Subcutaneous abdominal adipose tissue (tissue), 5 donors: ENCODE data around the gene CAMK2A.
"Not testable (repeated sequence)": the region's sequence is repeated elsewhere in the genome, so short reads cannot be mapped to it uniquely, and the experiment has no call there.

Experiments used
- H3K27ac ChIP-seq: one replicate; pipeline ENCODE4 v1.7.0; 2013; ENCODE audit warnings: low read depth, mild to moderate bottlenecking, inconsistent platforms, low read length, moderate library complexity
- H3K27me3 ChIP-seq, 5 donors: one replicate each; pipeline ENCODE4 v1.7.0; 2013; ENCODE audit warnings: low read length in 5 of 5, inconsistent platforms in 1 of 5; ENCODE audit not compliant: control insufficient read depth in 5 of 5, insufficient read depth in 4 of 5
- H3K36me3 ChIP-seq, 5 donors: one replicate each; pipeline ENCODE4 v1.7.0; 2013; ENCODE audit warnings: low read length in 5 of 5; ENCODE audit not compliant: control insufficient read depth in 5 of 5, insufficient read depth in 5 of 5
- H3K4me1 ChIP-seq, 5 donors: one replicate each; pipeline ENCODE4 v1.7.0; 2013; ENCODE audit warnings: low read length in 5 of 5, mild to moderate bottlenecking in 3 of 5, moderate library complexity in 1 of 5; ENCODE audit not compliant: control insufficient read depth in 5 of 5, insufficient read depth in 5 of 5
- H3K4me3 ChIP-seq, 5 donors: one replicate each; pipeline ENCODE4 v1.7.0; 2013; ENCODE audit warnings: low read length in 5 of 5, low read depth in 1 of 5
- H3K9ac ChIP-seq, 5 donors: one replicate each; pipeline ENCODE4 v1.7.0; 2013; ENCODE audit warnings: low read length in 5 of 5, mild to moderate bottlenecking in 4 of 5, moderate library complexity in 3 of 5
- H3K9me3 ChIP-seq, 5 donors: one replicate each; pipeline ENCODE4 v1.7.0; 2013; ENCODE audit warnings: low read length in 5 of 5; ENCODE audit not compliant: control insufficient read depth in 5 of 5
- donor health status: healthy.
- donor health status: healthy.
- donor health status: healthy.
- donor health status: healthy.
- donor health status: healthy.

Gene CAMK2A

DNA sequence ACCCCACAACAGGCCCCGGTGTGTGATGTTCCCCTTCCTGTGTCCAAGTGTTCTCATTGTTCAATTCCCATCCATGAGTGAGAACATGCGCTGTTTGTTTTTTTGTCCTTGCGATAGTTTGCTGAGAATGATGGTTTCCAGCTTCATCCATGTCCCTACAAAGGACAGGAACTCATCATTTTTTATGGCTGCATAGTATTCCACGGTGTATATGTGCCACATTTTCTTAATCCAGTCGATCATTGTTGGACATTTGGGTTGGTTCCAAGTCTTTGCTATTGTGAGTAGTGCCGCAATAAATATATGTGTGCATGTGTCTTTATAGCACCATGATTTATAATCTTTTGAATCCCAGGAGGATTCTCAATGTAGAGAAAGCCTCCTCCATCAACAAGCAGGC, 41.1 kb downstream of the CAMK2A start:
- not testable (repeated sequence) for H3K36me3 ChIP-seq, H3K4me3 ChIP-seq, H3K27me3 ChIP-seq, H3K9ac ChIP-seq, H3K9me3 ChIP-seq, H3K27ac ChIP-seq, H3K4me1 ChIP-seq

DNA sequence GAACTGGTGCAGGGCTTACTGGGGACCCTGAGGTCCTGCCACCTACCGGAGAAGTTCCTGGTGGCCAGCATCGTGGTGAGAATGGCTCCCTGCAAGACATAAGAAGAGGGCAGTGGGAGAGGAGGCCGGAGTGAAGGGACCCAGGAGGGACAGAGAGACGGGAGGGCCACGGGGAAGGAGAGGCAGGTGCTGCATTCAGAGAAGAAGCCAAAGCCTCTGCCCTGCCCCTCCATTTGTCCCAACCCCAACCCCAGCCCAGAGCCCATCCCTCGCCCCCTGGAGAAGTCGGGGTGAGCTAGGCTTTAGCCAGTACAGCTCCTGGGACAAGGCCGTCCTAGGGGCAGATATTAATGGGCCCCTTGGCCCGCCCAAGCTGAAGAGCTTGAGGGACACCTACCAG, 41.8 kb downstream of the CAMK2A start:
- Histone ChIP-seq H3K36me3 (no peaks in the 10 kb centered on the region), H3K9me3 (no peaks in the 10 kb centered on the region), H3K4me1 (peaks cover 0 to 8% (median 0%) of the 10 kb centered on the region in 5 donors), H3K27ac (no peak overlapping the region), H3K9ac (no peak overlapping the region), H3K27me3 (peaks cover 0 to 5% (median 2%) of the 10 kb centered on the region in 5 donors), H3K4me3 (no peak overlapping the region)

DNA sequence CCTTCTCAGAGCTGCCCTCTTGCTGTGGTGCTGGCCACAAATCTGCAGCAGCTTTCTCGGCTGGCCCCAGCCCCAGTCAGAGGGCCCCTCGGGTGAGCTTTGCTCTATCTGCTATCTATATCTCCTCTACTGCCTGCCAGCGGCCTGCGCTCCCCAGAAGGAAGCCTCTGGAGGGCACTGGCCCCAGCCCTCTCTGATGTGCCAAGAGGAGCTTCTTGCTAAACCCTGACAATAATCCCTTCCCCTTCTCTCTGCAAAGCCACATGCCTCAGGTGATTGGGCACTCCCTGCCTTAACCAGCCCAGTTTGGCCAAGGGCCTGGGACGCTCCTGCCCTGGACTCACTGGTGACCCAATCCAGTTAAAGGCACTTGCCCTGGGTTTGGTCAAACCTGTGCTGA, 42.7 kb downstream of the CAMK2A start:
- Histone ChIP-seq H3K27me3 (peaks cover 0 to 5% (median 2%) of the 10 kb centered on the region in 5 donors), H3K9me3 (no peaks in the 10 kb centered on the region), H3K9ac (no peak overlapping the region), H3K4me3 (no peak overlapping the region), H3K36me3 (no peaks in the 10 kb centered on the region), H3K27ac (no peak overlapping the region), H3K4me1 (peaks cover 0 to 8% (median 0%) of the 10 kb centered on the region in 5 donors)

DNA sequence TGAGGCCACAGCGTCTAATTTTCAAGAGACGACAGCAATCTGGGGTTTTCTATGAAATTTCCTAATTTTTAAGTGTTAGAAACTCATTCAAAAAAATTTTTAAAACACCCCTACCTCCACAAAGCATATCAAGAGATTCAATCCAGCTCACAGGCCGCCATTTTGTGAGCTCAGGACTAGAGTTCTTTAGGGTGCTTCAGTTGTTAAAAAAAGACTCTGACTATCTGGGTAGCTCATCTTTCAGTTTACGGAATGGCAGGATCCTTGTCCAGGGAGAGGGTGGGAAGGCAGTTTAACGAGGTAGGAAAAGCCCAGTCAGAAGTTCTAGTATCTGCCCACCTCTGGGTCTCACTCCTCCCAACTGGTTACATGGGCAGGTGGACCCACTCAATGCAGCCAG, 43.1 kb downstream of the CAMK2A start:
- Histone ChIP-seq H3K36me3 (no peaks in the 10 kb centered on the region), H3K9ac (no peak overlapping the region), H3K4me3 (no peak overlapping the region), H3K4me1 (peaks cover 0 to 8% (median 0%) of the 10 kb centered on the region in 5 donors), H3K27me3 (peaks cover 0 to 5% (median 2%) of the 10 kb centered on the region in 5 donors), H3K9me3 (no peaks in the 10 kb centered on the region), H3K27ac (no peak overlapping the region)

DNA sequence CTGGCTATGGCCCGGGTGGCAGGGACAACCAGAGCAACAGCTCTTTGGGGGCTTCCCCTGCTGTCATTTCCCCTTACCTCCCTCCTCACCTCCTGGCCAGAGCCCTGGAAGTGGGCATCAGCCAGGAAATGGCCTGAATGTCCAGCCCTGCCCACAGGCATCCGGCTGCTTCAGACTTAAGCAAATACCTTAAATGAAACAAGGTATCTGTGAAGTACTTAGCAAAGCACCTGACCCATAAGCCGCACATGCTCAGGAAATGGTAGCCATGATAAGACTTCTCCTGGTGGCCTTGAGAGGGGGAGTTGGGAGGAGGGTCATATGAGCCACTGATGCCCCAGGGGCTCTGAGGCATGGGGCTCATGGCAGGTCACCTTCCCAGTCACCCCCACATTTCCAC, 43.8 kb downstream of the CAMK2A start:
- Histone ChIP-seq H3K9me3 (no peaks in the 10 kb centered on the region), H3K4me1 (peaks cover 0 to 8% (median 0%) of the 10 kb centered on the region in 5 donors), H3K36me3 (no peaks in the 10 kb centered on the region), H3K27ac (no peak overlapping the region), H3K27me3 (peaks cover 0 to 5% (median 2%) of the 10 kb centered on the region in 5 donors), H3K4me3 (no peak overlapping the region), H3K9ac (no peak overlapping the region)

DNA sequence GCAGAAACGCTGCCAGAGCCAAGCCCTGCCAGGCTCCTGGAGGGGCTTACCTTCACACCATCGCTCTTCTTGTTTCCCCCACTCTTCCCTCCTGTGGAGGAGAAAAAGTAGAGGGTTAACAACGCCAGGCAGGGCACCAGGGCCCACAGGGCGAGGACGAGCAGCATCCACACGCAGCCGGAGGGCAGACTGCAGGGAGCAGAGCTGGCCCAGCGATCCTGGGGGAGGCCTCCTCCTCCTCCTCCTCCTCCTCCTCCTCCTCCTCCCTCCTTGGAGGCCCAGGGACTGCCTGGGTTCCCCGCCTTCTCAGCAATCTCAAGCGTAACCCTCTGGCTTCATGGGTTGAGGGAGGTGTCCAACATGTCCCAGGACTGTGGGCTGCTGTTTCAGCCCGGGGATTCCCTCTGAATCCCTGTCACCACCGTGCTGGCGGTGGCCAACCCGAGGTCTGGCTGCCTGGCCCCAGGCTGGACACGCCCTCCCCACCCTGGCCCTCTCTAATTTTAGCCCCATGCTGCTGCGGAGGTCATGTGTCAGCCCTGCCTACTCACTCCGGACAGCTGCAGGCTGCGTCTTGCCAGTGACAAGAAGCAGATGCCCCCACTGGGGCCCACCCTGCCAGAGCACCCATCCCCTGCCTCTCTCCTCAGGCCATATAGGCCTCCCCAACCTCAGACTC, 44.3 kb downstream of the CAMK2A start:
- Histone ChIP-seq H3K27ac (no peak overlapping the region), H3K9ac (no peak overlapping the region), H3K9me3 (no peaks in the 10 kb centered on the region), H3K27me3 (peaks cover 0 to 5% (median 2%) of the 10 kb centered on the region in 5 donors), H3K36me3 (no peaks in the 10 kb centered on the region), H3K4me1 (peaks cover 0 to 8% (median 0%) of the 10 kb centered on the region in 5 donors), H3K4me3 (no peak overlapping the region)

DNA sequence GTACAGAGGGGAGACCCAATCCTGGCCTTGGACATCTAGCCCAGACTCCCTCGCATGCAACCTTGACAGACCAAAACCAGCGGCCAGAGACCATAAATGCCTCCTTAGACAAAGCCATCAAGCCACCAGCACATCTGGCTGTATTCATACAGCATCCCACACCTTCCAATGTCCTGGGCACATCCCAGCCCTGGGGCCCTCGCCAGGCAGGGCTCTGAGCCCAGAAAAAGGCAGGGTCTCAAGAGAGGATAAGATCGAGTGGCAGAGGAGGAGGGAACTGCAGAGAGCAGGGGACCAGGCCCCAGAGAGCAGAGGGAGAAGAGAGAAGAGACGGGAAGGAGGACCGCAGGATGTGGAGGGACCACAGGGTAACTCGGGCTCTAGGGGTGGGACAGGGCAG, 45.4 kb downstream of the CAMK2A start:
- Histone ChIP-seq H3K9me3 (no peaks in the 10 kb centered on the region), H3K4me1 (peaks cover 0 to 8% (median 0%) of the 10 kb centered on the region in 5 donors), H3K4me3 (no peak overlapping the region), H3K9ac (no peak overlapping the region), H3K27ac (no peak overlapping the region), H3K36me3 (no peaks in the 10 kb centered on the region), H3K27me3 (peaks cover 0 to 5% (median 2%) of the 10 kb centered on the region in 5 donors)

DNA sequence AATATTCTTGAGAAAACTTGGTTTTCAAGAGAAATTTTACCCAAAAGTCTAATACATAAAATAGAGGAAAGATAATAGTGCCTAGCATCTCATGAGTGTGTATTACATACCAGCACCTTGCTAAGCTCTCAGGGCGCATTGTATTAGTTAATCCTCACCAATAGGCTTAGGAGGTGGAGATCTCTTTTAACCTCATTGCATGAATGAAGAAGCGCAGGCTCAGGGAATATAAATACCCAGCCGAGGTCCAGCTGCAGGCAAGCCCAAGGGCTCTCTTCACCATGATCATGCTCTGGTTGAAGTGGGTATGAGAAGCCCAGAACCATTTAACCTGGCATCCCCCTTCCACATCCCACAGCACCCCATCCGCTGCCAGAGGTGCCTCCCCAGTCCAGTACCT, 46.0 kb downstream of the CAMK2A start:
- no peak overlapping the region for H3K9ac ChIP-seq
- no peaks in the 10 kb centered on the region for H3K36me3 ChIP-seq
- H3K4me3 ChIP-seq, result no peak overlapping the region
- H3K9me3 ChIP-seq, result no peaks in the 10 kb centered on the region
- peaks cover 0 to 8% (median 0%) of the 10 kb centered on the region in 5 donors for H3K4me1 ChIP-seq
- no peak overlapping the region for H3K27ac ChIP-seq
- peaks cover 0 to 5% (median 2%) of the 10 kb centered on the region in 5 donors for H3K27me3 ChIP-seq

DNA sequence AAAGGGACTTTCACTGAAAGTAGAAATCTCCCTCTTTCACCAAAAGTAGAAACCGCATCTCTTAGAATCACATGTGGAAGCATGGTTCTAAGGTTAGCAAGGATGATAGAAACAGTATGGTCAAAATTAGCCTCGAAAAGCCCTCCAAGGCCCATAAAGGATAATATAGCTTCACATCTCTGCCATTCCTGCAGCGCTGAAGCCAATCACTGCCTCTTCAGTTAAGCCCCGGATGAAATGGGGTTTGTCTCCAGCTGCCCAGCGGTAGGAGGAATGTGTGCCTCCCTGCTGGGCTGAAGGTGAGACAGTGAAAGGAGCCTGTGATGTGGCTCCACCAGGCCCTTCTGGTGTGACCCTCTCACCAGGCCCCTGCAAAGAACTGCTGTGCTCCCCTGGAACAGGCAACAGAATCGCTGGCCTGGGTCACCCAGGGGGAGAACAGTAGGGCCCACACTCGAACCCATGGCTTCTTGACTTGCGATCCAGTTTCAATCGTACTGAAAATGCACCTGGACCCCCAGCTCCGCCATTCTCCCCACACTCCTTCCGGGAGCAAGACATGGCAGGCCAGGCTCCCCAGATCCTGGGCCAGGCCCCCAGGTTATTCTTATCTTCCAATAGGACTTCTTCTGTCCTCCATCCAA, 47.2 kb downstream of the CAMK2A start:
- H3K27me3 ChIP-seq, result peaks cover 0 to 5% (median 2%) of the 10 kb centered on the region in 5 donors
- peaks cover 0 to 8% (median 0%) of the 10 kb centered on the region in 5 donors for H3K4me1 ChIP-seq
- H3K9ac ChIP-seq, result no peak overlapping the region
- no peak overlapping the region for H3K27ac ChIP-seq
- H3K36me3 ChIP-seq, result no peaks in the 10 kb centered on the region
- H3K4me3 ChIP-seq, result no peak overlapping the region
- no peaks in the 10 kb centered on the region for H3K9me3 ChIP-seq

DNA sequence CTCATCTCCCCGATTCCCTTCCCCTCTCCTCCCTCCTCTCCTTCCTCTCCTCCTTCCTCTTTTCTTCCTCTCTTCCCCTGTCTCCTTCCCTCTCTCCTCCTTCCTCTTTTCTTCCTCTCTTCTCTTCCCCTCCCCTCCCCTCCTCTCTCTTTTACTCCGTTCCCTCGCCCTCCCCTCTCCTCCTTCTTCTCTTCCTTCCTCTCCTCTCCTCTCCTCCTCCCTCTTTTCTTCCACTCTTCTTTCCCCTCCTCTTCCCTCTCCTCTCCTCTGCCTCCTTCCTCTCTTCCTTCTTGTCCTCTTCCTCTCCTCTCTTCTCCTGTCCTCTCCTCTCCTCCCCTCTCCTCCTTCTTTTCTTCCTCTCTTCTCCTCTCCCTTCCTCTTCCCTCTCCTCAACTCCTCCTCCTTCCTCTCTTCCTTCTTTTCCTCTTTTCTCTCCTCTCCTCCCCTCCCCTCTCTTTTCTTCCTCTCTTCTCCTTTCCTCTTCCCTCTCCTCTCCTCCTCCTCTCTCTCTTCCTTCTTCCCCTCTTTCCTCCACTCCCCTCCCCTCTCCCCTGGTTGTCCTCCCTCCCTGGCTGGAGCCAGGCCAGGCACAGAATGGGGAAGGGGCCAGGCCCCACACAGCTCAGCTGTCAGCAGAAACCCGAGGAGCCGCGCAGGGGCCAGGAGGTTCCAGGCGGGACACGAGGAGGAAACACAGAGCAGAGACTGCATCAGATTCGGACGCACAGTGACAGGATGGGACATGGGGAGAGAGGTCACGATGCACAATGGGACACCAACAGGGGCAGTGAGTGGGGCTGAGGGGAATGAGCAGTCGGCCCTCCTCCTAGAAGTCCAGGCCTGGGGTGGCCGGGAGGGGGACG, 48.0 kb downstream of the CAMK2A start:
- H3K27me3 ChIP-seq, result peaks cover 0 to 5% (median 2%) of the 10 kb centered on the region in 5 donors

More for the DNA sequence above, 48.0 kb downstream of the CAMK2A start:
- no peaks in the 10 kb centered on the region for H3K36me3 ChIP-seq
- H3K9ac ChIP-seq, result no peak overlapping the region
- H3K9me3 ChIP-seq, result no peaks in the 10 kb centered on the region
- H3K4me1 ChIP-seq, result peaks cover 0 to 8% (median 0%) of the 10 kb centered on the region in 5 donors
- H3K4me3 ChIP-seq, result no peak overlapping the region
- H3K27ac ChIP-seq, result no peak overlapping the region
